Stomach smooth muscle (tissue), 2 donors: ENCODE data around the gene ETNPPL.

Source experiments
- H3K27ac ChIP-seq: one replicate; pipeline ENCODE4 v1.7.0; 2013; ENCODE audit warnings: mild to moderate bottlenecking, low read length, inconsistent platforms
- H3K27me3 ChIP-seq, 2 donors: one replicate each; pipeline ENCODE4 v1.7.0; 2013; ENCODE audit warnings: low read length in 2 of 2; ENCODE audit not compliant: insufficient read depth in 2 of 2, control insufficient read depth in 1 of 2
- H3K36me3 ChIP-seq, 2 donors: one replicate each; pipeline ENCODE4 v1.7.0; 2013; ENCODE audit warnings: low read length in 2 of 2; ENCODE audit not compliant: control insufficient read depth in 2 of 2, insufficient read depth in 2 of 2
- H3K4me1 ChIP-seq: one replicate; pipeline ENCODE4 v1.7.0; 2013; ENCODE audit warnings: low read length; ENCODE audit not compliant: control insufficient read depth, insufficient read depth
- H3K4me3 ChIP-seq, 2 donors: one replicate each; pipeline ENCODE4 v1.7.0; 2013; ENCODE audit warnings: low read length in 2 of 2
- H3K9ac ChIP-seq, 2 donors: one replicate each; pipeline ENCODE4 v1.7.0; 2013; ENCODE audit warnings: low read length in 2 of 2, mild to moderate bottlenecking in 1 of 2
- H3K9me3 ChIP-seq, 2 donors: one replicate each; pipeline ENCODE4 v1.7.0; 2013; ENCODE audit warnings: low read length in 2 of 2; ENCODE audit not compliant: control insufficient read depth in 2 of 2
- donor health status: healthy.
- donor health status: Pancreatic carcinoma.

The ETNPPL gene

DNA sequence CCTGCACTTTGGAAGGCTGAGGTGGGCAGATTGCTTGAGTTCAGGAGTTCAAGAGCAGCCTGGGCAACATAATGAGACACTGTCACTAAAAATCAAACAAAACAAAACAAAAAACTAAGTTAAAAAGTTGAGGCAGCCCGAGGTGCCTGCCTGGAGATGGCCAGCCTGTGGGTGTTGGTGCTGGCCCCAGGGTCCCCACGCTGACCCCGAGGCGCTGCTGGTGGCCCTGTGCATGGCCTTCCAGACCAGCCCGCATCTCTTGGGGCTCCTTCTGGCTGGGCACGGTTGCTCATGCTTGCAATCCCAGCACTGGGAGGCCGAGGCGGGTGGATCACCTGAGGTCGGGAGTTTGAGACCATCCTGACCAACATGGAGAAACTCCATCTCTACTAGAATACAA, 4.4 kb downstream of the ETNPPL start:
- no peak overlapping the region for H3K9ac ChIP-seq
- H3K27me3 ChIP-seq = peaks cover 4 to 12% of the 10 kb centered on the region in 2 donors
- H3K4me1 ChIP-seq = peaks cover 8% of the 10 kb centered on the region
- H3K36me3 ChIP-seq = no peaks in the 10 kb centered on the region
- no peaks in the 10 kb centered on the region for H3K9me3 ChIP-seq
- no peak overlapping the region for H3K4me3 ChIP-seq
- H3K27ac ChIP-seq = no peak overlapping the region

DNA sequence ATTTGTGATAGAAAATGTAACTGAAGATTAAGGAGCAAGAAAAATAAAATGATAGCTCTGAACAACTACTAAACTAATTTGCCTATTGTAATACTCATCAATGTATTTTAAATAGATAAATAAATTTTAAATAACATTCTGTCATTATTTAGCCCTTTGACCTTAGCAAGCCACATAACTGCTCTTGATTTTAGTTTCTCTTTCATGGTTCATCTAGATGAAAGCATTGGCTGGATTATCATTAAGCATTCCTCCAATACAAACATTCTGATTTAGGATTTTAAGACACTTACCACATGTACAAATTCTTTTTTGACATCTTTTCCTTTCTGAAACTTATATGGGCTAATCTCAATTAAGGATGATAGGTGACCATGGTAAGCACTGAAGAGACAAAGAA, 8.5 kb downstream of the ETNPPL start:
- Histone ChIP-seq H3K27ac (no peak overlapping the region), H3K36me3 (no peaks in the 10 kb centered on the region), H3K4me1 (no peaks in the 10 kb centered on the region), H3K9me3 (no peaks in the 10 kb centered on the region), H3K9ac (no peak overlapping the region), H3K4me3 (no peak overlapping the region), H3K27me3 (no peaks in the 10 kb centered on the region)

DNA sequence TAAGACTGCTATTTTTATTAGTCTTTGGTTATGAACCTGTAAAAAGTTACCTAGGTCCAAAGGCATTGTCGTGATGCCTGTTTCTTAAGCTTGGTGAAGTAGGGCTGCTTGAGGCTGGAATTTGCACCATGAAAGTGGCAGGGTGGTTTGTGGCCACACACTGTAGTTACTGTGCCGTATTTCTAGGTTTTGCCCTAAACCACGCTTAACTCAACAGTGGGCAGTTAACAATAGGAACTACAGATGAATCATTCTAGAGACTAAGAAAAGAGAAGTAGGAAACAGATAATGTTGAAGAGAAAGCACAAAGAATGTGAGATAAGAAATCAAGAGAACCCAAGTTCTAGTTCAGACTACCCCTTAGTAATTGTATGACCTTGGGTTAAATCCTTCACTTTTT, 11.5 kb downstream of the ETNPPL start:
- no peak overlapping the region for H3K27ac ChIP-seq
- no peak overlapping the region for H3K9ac ChIP-seq
- H3K27me3 ChIP-seq = no peaks in the 10 kb centered on the region
- H3K4me3 ChIP-seq = no peak overlapping the region
- no peaks in the 10 kb centered on the region for H3K9me3 ChIP-seq
- no peaks in the 10 kb centered on the region for H3K4me1 ChIP-seq
- H3K36me3 ChIP-seq = no peaks in the 10 kb centered on the region

DNA sequence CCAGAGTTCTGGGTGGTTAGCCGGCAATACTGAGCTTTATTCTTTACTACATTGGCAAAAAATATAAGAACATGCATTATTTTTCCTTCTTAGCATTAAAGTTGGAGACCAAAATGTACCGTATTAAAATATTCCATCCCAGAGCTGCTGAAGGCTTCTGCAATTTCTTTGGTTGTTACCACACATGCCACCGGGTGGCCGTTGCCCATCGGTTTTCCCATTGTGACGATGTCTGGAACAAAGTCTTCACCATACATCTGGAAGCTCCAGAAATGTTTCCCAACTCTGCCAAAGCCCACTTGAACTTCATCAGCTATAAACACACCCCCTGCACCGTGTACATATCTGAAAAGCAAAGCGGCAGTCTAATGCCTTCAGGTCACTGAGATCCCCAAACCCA, 13.7 kb downstream of the ETNPPL start:
- Histone ChIP-seq H3K4me3 (no peak overlapping the region), H3K9me3 (no peaks in the 10 kb centered on the region), H3K27ac (no peak overlapping the region), H3K27me3 (no peaks in the 10 kb centered on the region), H3K36me3 (no peaks in the 10 kb centered on the region), H3K4me1 (no peaks in the 10 kb centered on the region), H3K9ac (no peak overlapping the region)

DNA sequence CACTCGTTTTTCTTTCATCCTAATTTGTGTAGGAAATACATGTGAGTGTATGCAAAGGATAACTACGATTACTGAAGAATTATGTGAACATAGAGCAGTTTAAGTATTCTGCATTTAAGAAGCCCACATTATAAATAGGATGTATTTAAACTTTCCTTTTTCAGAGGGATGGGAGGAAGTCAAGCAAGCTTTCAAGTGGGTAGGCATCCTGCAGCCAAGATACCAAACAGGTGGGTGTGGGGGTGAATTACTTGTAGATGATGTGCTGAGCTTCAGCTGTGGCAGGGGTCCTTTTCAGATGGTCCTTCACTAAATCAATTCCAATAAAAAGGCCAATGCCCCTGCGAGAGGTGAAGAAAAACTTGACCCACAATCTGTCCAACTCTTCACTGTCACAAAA, 16.3 kb downstream of the ETNPPL start:
- Histone ChIP-seq H3K27ac (no peak overlapping the region), H3K9ac (no peak overlapping the region), H3K27me3 (no peaks in the 10 kb centered on the region), H3K4me3 (no peak overlapping the region), H3K4me1 (no peaks in the 10 kb centered on the region), H3K36me3 (no peaks in the 10 kb centered on the region), H3K9me3 (no peaks in the 10 kb centered on the region)

DNA sequence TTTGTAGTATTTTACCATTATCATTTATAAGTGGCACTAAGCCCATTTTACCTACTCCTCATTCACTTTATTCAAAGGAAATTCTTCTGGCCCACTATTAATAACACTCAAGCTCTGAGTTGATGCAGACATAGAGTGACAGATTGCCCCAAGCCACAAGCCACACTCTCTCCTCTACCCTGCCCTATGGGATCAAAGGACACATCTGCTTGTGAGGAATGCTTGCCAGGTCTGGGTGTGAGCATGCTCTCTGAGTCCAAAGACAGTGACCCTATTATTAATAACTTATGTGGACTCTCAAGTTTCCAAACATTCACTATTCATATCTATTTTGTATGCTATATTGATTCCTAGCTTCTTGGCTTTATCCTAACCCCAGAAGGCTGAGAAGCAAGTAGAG, 18.5 kb downstream of the ETNPPL start:
- H3K27me3 ChIP-seq = no peaks in the 10 kb centered on the region
- H3K27ac ChIP-seq = no peak overlapping the region
- no peak overlapping the region for H3K4me3 ChIP-seq
- no peaks in the 10 kb centered on the region for H3K9me3 ChIP-seq
- no peak overlapping the region for H3K9ac ChIP-seq
- no peaks in the 10 kb centered on the region for H3K4me1 ChIP-seq
- H3K36me3 ChIP-seq = no peaks in the 10 kb centered on the region

DNA sequence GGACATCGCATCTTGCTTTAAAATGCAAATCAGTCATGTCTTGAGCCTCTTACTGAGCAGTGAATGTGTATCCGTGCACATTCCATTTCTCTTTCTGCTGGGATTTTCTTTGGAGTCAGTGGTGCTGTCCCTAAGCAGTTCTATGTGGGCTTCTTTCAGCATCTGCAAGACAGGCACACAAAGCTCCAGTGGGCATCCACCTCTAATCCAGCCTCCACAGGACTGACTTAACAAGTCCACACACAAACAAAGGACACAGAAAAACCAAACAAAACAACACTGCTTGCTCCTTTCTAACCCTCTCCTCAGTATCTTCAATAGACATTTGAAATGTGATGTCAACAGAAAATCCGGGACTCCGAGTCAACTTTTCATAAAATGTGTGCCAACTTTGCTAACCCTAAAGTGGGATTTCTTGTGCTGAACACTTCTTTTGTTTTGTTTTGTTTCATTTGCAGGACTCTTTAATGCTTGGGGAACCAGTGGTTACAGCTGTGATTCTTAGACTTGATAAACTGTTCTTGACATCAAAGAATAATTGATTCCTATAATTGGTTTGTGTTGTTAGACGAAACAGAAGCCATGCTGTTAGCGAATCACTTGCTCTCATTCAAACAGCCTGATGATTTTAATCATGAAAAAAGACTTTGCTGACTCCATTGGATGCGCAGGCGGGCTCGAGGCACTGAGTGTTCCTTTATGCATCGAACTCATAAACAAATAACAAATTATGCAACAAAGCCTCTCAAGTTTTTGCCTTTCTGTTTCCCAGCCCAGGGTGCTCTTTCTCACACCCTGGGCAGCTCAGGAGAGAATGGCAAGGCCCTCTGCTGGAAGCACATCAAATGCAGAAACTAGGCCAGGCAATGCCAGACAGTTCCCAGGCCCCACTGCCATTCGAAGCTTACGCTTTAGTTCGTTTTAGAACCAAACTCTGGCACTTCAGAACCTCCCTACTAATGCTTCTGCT, 20.1 kb downstream of the ETNPPL start:
- Histone ChIP-seq H3K4me1 (no peaks in the 10 kb centered on the region), H3K27ac (no peak overlapping the region), H3K9ac (no peak overlapping the region), H3K4me3 (no peak overlapping the region), H3K9me3 (no peaks in the 10 kb centered on the region), H3K27me3 (peaks cover 0 to under 1% of the 10 kb centered on the region in 2 donors), H3K36me3 (no peaks in the 10 kb centered on the region)

DNA sequence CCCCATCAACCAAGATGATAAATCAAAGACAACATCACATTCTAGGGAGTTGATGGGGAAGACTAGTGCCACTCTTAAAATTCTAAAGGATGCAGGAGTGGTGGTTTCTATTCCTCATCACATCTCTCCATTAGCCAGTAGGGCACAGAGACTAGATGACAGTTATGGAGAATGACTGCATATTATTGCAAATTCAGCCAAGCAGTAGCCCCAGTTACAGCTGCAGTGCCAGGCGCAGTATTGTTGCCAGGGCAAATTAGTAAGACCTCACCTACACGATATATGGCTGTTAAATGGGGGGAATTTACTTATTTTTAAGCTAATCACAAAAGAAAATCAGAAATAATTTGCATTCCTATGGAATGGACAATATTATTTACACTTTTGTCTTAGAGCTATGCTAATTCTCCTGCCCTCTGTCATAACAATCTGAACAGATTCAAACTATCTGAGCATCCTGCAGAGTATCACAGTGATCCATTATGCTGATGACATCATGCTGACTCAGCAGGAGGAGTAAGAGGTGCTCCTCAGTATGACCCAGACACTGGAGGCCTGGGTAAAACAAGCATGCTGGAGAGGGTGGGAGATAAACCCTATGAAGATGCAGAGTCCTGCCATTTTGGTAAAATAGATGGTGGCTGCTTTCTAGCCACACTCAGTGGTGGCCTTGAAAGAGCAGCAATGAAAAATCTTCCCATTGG, 24.7 kb downstream of the ETNPPL start:
- Histone ChIP-seq H3K27ac (no peak overlapping the region), H3K4me1 (no peaks in the 10 kb centered on the region), H3K4me3 (no peak overlapping the region), H3K27me3 (peaks cover 0 to 2% of the 10 kb centered on the region in 2 donors), H3K36me3 (no peaks in the 10 kb centered on the region), H3K9me3 (no peaks in the 10 kb centered on the region), H3K9ac (no peak overlapping the region)

DNA sequence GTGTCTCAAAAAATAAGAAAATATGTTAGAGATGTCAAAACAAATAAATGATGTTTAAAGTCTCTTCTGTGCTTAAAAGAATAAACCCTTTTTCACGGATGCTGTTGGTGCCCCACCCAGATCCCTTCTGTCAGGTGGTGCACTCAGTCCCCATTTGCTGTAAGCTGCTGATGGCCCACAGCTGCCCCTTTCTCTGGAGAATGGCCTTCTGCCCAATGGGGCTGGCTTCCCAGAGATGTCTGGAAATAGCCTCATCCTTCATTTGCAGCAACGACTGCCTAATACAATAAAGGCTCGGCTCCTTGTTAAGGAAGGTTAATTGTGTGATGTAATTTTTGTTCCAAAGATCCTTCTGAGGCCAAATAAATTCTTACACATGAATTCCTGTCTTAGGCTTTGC, 31.8 kb downstream of the ETNPPL start:
- Histone ChIP-seq H3K36me3 (no peaks in the 10 kb centered on the region), H3K9me3 (no peaks in the 10 kb centered on the region), H3K9ac (no peak overlapping the region), H3K27me3 (no peaks in the 10 kb centered on the region), H3K4me3 (no peak overlapping the region), H3K27ac (no peak overlapping the region), H3K4me1 (no peaks in the 10 kb centered on the region)

DNA sequence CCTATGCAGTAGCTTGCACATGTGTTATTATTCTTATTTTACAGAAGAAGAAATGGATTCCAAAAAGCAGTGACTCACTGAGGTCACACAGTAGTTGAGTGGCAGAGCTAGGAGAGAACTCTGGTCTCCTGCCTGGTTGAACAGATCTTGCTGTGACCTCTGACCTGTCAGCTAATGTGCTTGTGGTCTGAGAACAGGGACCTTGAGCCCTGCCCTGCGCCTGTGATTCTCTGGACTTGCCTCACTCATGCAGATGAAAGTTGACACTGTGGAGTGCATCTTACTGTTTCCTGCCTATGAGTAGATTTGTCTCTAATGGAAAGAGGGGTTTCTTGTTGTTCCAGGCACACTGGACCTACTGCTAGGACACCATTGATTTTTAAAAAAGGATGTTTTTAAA, 32.3 kb downstream of the ETNPPL start:
- Histone ChIP-seq H3K27ac (no peak overlapping the region), H3K4me1 (no peaks in the 10 kb centered on the region), H3K27me3 (no peaks in the 10 kb centered on the region), H3K4me3 (no peak overlapping the region), H3K36me3 (no peaks in the 10 kb centered on the region), H3K9ac (no peak overlapping the region), H3K9me3 (no peaks in the 10 kb centered on the region)

DNA sequence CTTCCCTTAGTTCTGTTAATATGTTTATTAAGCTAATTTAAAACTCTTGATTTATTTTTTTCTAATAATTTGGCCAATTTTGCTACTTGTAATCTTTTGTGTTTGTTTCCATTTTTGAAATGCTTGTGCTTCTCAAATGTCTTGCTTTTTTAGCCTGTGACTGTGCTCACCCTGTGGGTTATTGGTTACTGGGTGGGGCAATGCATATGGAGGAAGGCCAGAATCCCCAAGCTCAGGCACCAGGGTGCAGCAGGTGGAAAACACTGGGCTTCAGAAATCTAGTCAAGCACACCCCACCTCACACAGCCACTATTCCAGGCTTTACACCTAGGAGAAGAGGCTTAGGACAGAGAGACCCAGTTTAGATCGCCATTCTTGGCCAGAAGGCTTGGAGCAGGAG, 33.1 kb downstream of the ETNPPL start:
- Histone ChIP-seq H3K9me3 (no peaks in the 10 kb centered on the region), H3K27ac (no peak overlapping the region), H3K4me3 (no peak overlapping the region), H3K9ac (no peak overlapping the region), H3K4me1 (no peaks in the 10 kb centered on the region), H3K36me3 (no peaks in the 10 kb centered on the region), H3K27me3 (no peaks in the 10 kb centered on the region)
